Progenitor cell of endocrine pancreas (in vitro differentiated cells): ENCODE measurements around the gene GAS2L1. TPM values are rescaled to one million over a fixed set of nuclear protein-coding genes. Genes with fewer than 3 reads are reported as not detected.

Source experiments
- DNase-seq: peaks from one replicate; pipeline ENCODE4 v3.0.0; 2021; ENCODE audit warnings: low spot score; ENCODE audit not compliant: unreplicated experiment
- H3K27ac Mint-ChIP-seq: 2 replicates; pipeline ENCODE4 v1.8.0; 2021; ENCODE audit warnings: mild to moderate bottlenecking, moderate library complexity, mixed read lengths
- H3K27me3 Mint-ChIP-seq: 2 replicates; pipeline ENCODE4 v1.8.0; 2021; ENCODE audit warnings: mixed read lengths
- H3K36me3 Mint-ChIP-seq: 2 replicates; pipeline ENCODE4 v1.8.0; 2022; ENCODE audit warnings: mixed read lengths; ENCODE audit not compliant: insufficient read depth
- H3K4me1 Mint-ChIP-seq: 2 replicates; pipeline ENCODE4 v1.8.0; 2021; ENCODE audit warnings: low read depth, mixed read lengths
- H3K4me3 Mint-ChIP-seq: 2 replicates; pipeline ENCODE4 v1.8.0; 2021; ENCODE audit warnings: low read depth, mild to moderate bottlenecking, moderate library complexity, mixed read lengths
- H3K9me3 Mint-ChIP-seq: 2 replicates; pipeline ENCODE4 v1.8.0; 2021; ENCODE audit warnings: low read depth, mixed read lengths
- total RNA-seq: library from RNA; stranded (reverse); gene quantifications from 2 replicates; pipeline ENCODE4 v1.2.1, GENCODE V29; 2021
- TF ChIP-seq, protein P1 (sequence below): fragments of 200-600 bp; sonication (generic); IDR thresholded peaks from one replicate; pipeline ENCODE4 v1.5.0; 2021; ENCODE audit warnings: antibody characterized with exemption, mild to moderate bottlenecking; ENCODE audit not compliant: unreplicated experiment

Gene GAS2L1
- total RNA-seq, 1 donor from 2014 or later, result 11.5 TPM

GRCh38 chr22:29307596-29308147 lies 1.2 kb downstream of the GAS2L1 start:
- Mint-ChIP-seq H3K9me3 (no peaks in the 10 kb centered on the region), H3K27me3 (peaks cover 4% of the 10 kb centered on the region), H3K4me3 (peak overlapping the region; percentile 81), H3K4me1 (peaks cover 3% of the 10 kb centered on the region), H3K36me3 (no peaks in the 10 kb centered on the region), H3K27ac (peak overlapping the region; percentile 86)
- no peak for DNase-seq
- TF ChIP-seq, protein P1, sequence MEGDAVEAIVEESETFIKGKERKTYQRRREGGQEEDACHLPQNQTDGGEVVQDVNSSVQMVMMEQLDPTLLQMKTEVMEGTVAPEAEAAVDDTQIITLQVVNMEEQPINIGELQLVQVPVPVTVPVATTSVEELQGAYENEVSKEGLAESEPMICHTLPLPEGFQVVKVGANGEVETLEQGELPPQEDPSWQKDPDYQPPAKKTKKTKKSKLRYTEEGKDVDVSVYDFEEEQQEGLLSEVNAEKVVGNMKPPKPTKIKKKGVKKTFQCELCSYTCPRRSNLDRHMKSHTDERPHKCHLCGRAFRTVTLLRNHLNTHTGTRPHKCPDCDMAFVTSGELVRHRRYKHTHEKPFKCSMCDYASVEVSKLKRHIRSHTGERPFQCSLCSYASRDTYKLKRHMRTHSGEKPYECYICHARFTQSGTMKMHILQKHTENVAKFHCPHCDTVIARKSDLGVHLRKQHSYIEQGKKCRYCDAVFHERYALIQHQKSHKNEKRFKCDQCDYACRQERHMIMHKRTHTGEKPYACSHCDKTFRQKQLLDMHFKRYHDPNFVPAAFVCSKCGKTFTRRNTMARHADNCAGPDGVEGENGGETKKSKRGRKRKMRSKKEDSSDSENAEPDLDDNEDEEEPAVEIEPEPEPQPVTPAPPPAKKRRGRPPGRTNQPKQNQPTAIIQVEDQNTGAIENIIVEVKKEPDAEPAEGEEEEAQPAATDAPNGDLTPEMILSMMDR, result no peak

- Mint-ChIP-seq H3K27ac (no peak overlapping the region), H3K36me3 (no peaks in the 10 kb centered on the region), H3K4me3 (peak overlapping the region; percentile 35), H3K4me1 (peaks cover 3% of the 10 kb centered on the region), H3K9me3 (no peaks in the 10 kb centered on the region), H3K27me3 (peaks cover 10% of the 10 kb centered on the region)
- TF ChIP-seq, protein P1, result no peak
- no peak for DNase-seq
These were observed 1.8 kb downstream of the GAS2L1 start for GRCh38 chr22:29308148-29308790.

DNA sequence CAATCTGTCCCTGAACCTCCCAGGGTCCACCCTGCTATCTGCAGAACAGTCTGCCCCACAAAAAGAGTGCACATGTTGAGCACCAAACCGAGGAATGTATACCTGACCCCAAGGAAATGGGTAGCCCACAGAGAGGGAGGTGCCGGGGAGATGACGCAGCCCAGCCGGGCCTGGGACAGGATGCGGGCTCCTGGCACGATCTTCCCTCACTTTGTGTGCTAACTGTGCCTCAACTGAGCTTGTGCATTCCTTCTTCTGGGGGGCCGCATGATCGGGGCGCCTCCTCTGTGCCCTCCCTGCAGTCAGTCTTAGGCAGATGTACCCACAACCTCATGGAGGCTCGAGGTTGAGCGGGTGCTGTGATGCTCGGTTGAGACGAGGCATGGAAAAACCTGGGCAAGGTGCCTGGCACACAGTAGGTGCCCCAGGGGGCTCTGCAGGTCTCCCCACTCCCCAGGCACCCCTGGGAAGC lies 2.4 kb downstream of the GAS2L1 start:
- H3K4me3 Mint-ChIP-seq, result peak overlapping the region; percentile 35
- DNase-seq, result no peak
- no peaks in the 10 kb centered on the region for H3K36me3 Mint-ChIP-seq
- H3K27me3 Mint-ChIP-seq, result peaks cover 16% of the 10 kb centered on the region
- TF ChIP-seq, protein P1, result no peak
- H3K4me1 Mint-ChIP-seq, result peaks cover 3% of the 10 kb centered on the region
- no peaks in the 10 kb centered on the region for H3K9me3 Mint-ChIP-seq
- H3K27ac Mint-ChIP-seq, result no peak overlapping the region

GRCh38 chr22:29309332-29310064 lies 3.0 kb downstream of the GAS2L1 start:
- Mint-ChIP-seq H3K4me1 (peaks cover 3% of the 10 kb centered on the region), H3K27me3 (peaks cover 23% of the 10 kb centered on the region), H3K27ac (no peak overlapping the region), H3K9me3 (no peaks in the 10 kb centered on the region), H3K36me3 (no peaks in the 10 kb centered on the region), H3K4me3 (no peak overlapping the region)
- no peak for DNase-seq
- TF ChIP-seq, protein P1, result no peak

DNA sequence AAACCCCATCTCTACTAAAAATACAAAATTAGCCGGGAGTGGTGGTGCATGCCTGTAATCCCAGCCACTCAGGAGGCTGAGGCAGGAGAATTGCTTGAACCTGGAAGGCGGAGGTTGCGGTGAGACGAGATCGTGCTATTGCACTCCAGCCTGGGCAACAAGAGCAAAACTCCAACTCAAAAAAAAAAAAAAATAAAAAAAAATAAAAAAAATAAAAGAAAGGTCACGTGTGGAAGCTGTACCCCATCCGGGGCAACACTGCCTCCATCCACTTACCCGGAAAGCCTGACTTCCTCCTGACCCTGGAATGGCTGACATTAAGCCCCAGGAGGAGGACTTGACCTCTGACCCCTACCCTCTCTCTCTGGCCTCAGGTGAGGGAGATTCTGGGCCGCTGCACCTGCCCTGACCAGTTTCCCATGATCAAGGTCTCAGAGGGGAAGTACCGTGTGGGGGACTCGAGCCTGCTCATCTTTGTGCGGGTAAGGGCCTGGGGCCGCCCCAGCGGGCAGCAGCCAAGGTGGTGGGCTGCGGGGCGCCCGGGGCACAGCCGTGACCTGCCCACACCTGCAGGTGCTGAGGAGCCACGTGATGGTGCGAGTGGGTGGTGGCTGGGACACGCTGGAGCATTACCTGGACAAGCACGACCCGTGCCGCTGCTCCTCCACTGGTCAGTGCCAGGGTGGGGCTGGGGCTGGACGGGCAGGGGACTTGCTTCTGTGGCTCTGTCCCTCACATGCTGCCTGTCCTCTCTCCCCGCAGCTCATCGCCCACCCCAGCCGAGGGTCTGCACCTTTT lies 3.8 kb downstream of the GAS2L1 start:
- H3K27ac Mint-ChIP-seq, result no peak overlapping the region
- DNase-seq, result no peak
- peaks cover 26% of the 10 kb centered on the region for H3K27me3 Mint-ChIP-seq
- no peaks in the 10 kb centered on the region for H3K9me3 Mint-ChIP-seq
- no peaks in the 10 kb centered on the region for H3K36me3 Mint-ChIP-seq
- TF ChIP-seq, protein P1, result no peak
- peaks cover 3% of the 10 kb centered on the region for H3K4me1 Mint-ChIP-seq
- H3K4me3 Mint-ChIP-seq, result no peak overlapping the region
